ENCODE results near the gene RAC2.

The RAC2 gene

GRCh38 chr22:37193629-37194191 is 50.4 kb downstream of the RAC2 start:
- H2AFZ ChIP-seq = peak overlapping the region; percentile 50
- H3K4me3 ChIP-seq (ENCODE audit: low read depth, low read length) = no peak overlapping the region
- H3K79me2 ChIP-seq = no peaks in the 10 kb centered on the region
- H3K4me1 ChIP-seq = peaks cover 56% of the 10 kb centered on the region
- TF ChIP-seq CTCF (IDR thresholded peaks at IDR 0.05) = no peak
- peak overlapping the region; percentile 60 for H3K27ac ChIP-seq
- H3K9ac ChIP-seq = no peak overlapping the region
- H3K9me3 ChIP-seq (ENCODE audit: control insufficient read depth, low read length) = no peaks in the 10 kb centered on the region
- H3K36me3 ChIP-seq (ENCODE audit: control insufficient read depth, insufficient read depth, low read length) = no peaks in the 10 kb centered on the region
- peak overlapping the region; percentile 45 for H3K4me2 ChIP-seq (ENCODE audit: low read length)
- H3K27me3 ChIP-seq (ENCODE audit: control insufficient read depth, insufficient read depth, low read length) = no peaks in the 10 kb centered on the region

- Histone ChIP-seq H3K27me3 (ENCODE audit: control insufficient read depth, insufficient read depth, low read length) (no peaks in the 10 kb centered on the region), H3K36me3 (ENCODE audit: control insufficient read depth, insufficient read depth, low read length) (no peaks in the 10 kb centered on the region), H3K79me2 (no peaks in the 10 kb centered on the region), H3K4me1 (peaks cover 58% of the 10 kb centered on the region), H3K4me3 (ENCODE audit: low read depth, low read length) (no peak overlapping the region), H3K9ac (no peak overlapping the region), H2AFZ (no peak overlapping the region), H3K4me2 (ENCODE audit: low read length) (peak overlapping the region; percentile 14), H3K9me3 (ENCODE audit: control insufficient read depth, low read length) (no peaks in the 10 kb centered on the region), H3K27ac (peak overlapping the region; percentile 29)
- no peak for TF ChIP-seq CTCF (IDR thresholded peaks at IDR 0.05)
Observed at GRCh38 chr22:37192741-37193140, 51.3 kb downstream of the RAC2 start.

- Histone ChIP-seq H3K9me3 (ENCODE audit: control insufficient read depth, low read length) (no peaks in the 10 kb centered on the region), H3K27ac (no peak overlapping the region), H3K4me2 (ENCODE audit: low read length) (peak overlapping the region; percentile 40), H3K36me3 (ENCODE audit: control insufficient read depth, insufficient read depth, low read length) (no peaks in the 10 kb centered on the region), H3K9ac (no peak overlapping the region), H3K4me3 (ENCODE audit: low read depth, low read length) (no peak overlapping the region), H2AFZ (no peak overlapping the region), H3K4me1 (peaks cover 58% of the 10 kb centered on the region), H3K79me2 (no peaks in the 10 kb centered on the region), H3K27me3 (ENCODE audit: control insufficient read depth, insufficient read depth, low read length) (no peaks in the 10 kb centered on the region)
- no peak for TF ChIP-seq CTCF (IDR thresholded peaks at IDR 0.05)
Observed at GRCh38 chr22:37192204-37192603, 51.9 kb downstream of the RAC2 start.

GRCh38 chr22:37190262-37190780 is 53.7 kb downstream of the RAC2 start:
- no peaks in the 10 kb centered on the region for H3K36me3 ChIP-seq (ENCODE audit: control insufficient read depth, insufficient read depth, low read length)
- TF ChIP-seq CTCF (IDR thresholded peaks at IDR 0.05) = no peak
- no peak overlapping the region for H3K4me3 ChIP-seq (ENCODE audit: low read depth, low read length)
- H3K9me3 ChIP-seq (ENCODE audit: control insufficient read depth, low read length) = no peaks in the 10 kb centered on the region
- no peaks in the 10 kb centered on the region for H3K79me2 ChIP-seq
- H3K27me3 ChIP-seq (ENCODE audit: control insufficient read depth, insufficient read depth, low read length) = no peaks in the 10 kb centered on the region
- peak overlapping the region; percentile 88 for H3K27ac ChIP-seq
- no peak overlapping the region for H2AFZ ChIP-seq
- no peak overlapping the region for H3K4me2 ChIP-seq (ENCODE audit: low read length)
- no peak overlapping the region for H3K9ac ChIP-seq
- peaks cover 51% of the 10 kb centered on the region for H3K4me1 ChIP-seq

GRCh38 chr22:37188901-37189466 is 55.1 kb downstream of the RAC2 start:
- peak overlapping the region; percentile 88 for H3K27ac ChIP-seq

More at GRCh38 chr22:37188901-37189466, 55.1 kb downstream of the RAC2 start:
- no peak for TF ChIP-seq CTCF (IDR thresholded peaks at IDR 0.05)
- Histone ChIP-seq H3K27me3 (ENCODE audit: control insufficient read depth, insufficient read depth, low read length) (no peaks in the 10 kb centered on the region), H3K4me2 (ENCODE audit: low read length) (peak overlapping the region; percentile 77), H3K4me3 (ENCODE audit: low read depth, low read length) (no peak overlapping the region), H3K9me3 (ENCODE audit: control insufficient read depth, low read length) (no peaks in the 10 kb centered on the region), H3K4me1 (peaks cover 44% of the 10 kb centered on the region), H3K79me2 (no peaks in the 10 kb centered on the region), H3K36me3 (ENCODE audit: control insufficient read depth, insufficient read depth, low read length) (no peaks in the 10 kb centered on the region), H3K9ac (no peak overlapping the region), H2AFZ (peak overlapping the region; percentile 15)
